GM23338 (cell line): ENCODE results near the gene WARS2. TPM values are rescaled to one million over a fixed set of nuclear protein-coding genes. Genes with fewer than 3 reads are reported as not detected.

ENCODE experiments used
- ATAC-seq: fragments of 200-7000 bp; cut with Tn5 transposase; 3 replicates; pipeline ENCODE4 v1.9.1; 2020
- DNase-seq: peaks from one replicate; pipeline ENCODE4 v3.0.0-alpha.2; 2015; ENCODE audit warnings: low spot score
- H2AFZ ChIP-seq: fragments of 200-600 bp; sonication (generic); 2 replicates; pipeline ENCODE4 v1.8.0; 2016; ENCODE audit warnings: antibody characterized with exemption, mild to moderate bottlenecking, moderate library complexity
- H3F3A ChIP-seq: fragments of 200-600 bp; sonication (generic); replicated peaks from 2 replicates; pipeline ENCODE4 v1.8.0; 2017; ENCODE audit warnings: antibody characterized with exemption, mixed run types, low read depth
- H3K27ac ChIP-seq: fragments of 200-600 bp; sonication (generic); 2 replicates; pipeline ENCODE4 v1.6.1; 2016; ENCODE audit warnings: low read depth
- H3K27me3 ChIP-seq: fragments of 200-600 bp; sonication (generic); 2 replicates; pipeline ENCODE4 v1.8.0; 2016; ENCODE audit warnings: mild to moderate bottlenecking, mixed run types, moderate library complexity; ENCODE audit not compliant: insufficient read depth
- H3K36me3 ChIP-seq: fragments of 200-600 bp; sonication (generic); 2 replicates; pipeline ENCODE4 v1.8.0; 2016; ENCODE audit warnings: mild to moderate bottlenecking; ENCODE audit not compliant: insufficient read depth
- H3K4me1 ChIP-seq: fragments of 200-600 bp; sonication (generic); 2 replicates; pipeline ENCODE4 v1.8.0; 2016; ENCODE audit warnings: mild to moderate bottlenecking, moderate library complexity; ENCODE audit not compliant: insufficient read depth
- H3K4me2 ChIP-seq: fragments of 200-600 bp; sonication (generic); 2 replicates; pipeline ENCODE4 v1.7.1; 2017; ENCODE audit warnings: mixed run types
- H3K4me3 ChIP-seq: fragments of 200-600 bp; sonication (generic); 2 replicates; pipeline ENCODE4 v1.6.1; 2016; ENCODE audit warnings: mixed run types
- H3K79me2 ChIP-seq: fragments of 200-600 bp; sonication (generic); replicated peaks from 2 replicates; pipeline ENCODE4 v1.8.0; 2017; ENCODE audit warnings: mild to moderate bottlenecking; ENCODE audit not compliant: insufficient read depth
- H3K9me2 ChIP-seq: fragments of 200-600 bp; sonication (generic); 2 replicates; pipeline ENCODE4 v1.8.0; 2017; ENCODE audit not compliant: insufficient read depth
- H4K20me1 ChIP-seq: fragments of 200-600 bp; sonication (generic); replicated peaks from 2 replicates; pipeline ENCODE4 v1.8.0; 2017; ENCODE audit warnings: mild to moderate bottlenecking; ENCODE audit not compliant: insufficient read depth
- H3K27ac Mint-ChIP-seq: 2 replicates; pipeline ENCODE4 v1.8.0; 2020; ENCODE audit warnings: inconsistent platforms, mild to moderate bottlenecking, moderate library complexity, mixed read lengths
- H3K27me3 Mint-ChIP-seq: 3 replicates; pipeline ENCODE4 v1.8.0; 2022; ENCODE audit warnings: low read depth, mild to moderate bottlenecking, moderate library complexity, mixed read lengths, inconsistent platforms; ENCODE audit not compliant: insufficient read depth, poor library complexity
- H3K36me3 Mint-ChIP-seq: 3 replicates; pipeline ENCODE4 v1.8.0; 2021; ENCODE audit warnings: low read depth, mild to moderate bottlenecking, inconsistent platforms, moderate library complexity, mixed read lengths
- H3K4me1 Mint-ChIP-seq: 3 replicates; pipeline ENCODE4 v1.8.0; 2020; ENCODE audit warnings: mild to moderate bottlenecking, inconsistent platforms, mixed read lengths
- H3K4me3 Mint-ChIP-seq: 3 replicates; pipeline ENCODE4 v1.8.0; 2021; ENCODE audit warnings: moderate library complexity, mild to moderate bottlenecking, inconsistent platforms, mixed read lengths
- H3K9me3 Mint-ChIP-seq: 3 replicates; pipeline ENCODE4 v1.8.0; 2020; ENCODE audit warnings: moderate library complexity, mild to moderate bottlenecking, inconsistent platforms, mixed read lengths
- CREB1 ChIP-seq: fragments of 250-450 bp; sonication (Bioruptor Pico); IDR thresholded peaks from 2 replicates; pipeline ENCODE4 v1.5.0; 2020; ENCODE audit warnings: low read depth, mild to moderate bottlenecking, moderate library complexity
- CTCF ChIP-seq, 2 experiments: fragments of 200-600 bp in 1 of 2; sonication (generic) in 1 of 2; conservative IDR thresholded peaks; 2 replicates each; pipeline versions ENCODE4 v1.5.1 to v1.6.1; 2016 to 2017; ENCODE audit warnings: antibody characterized with exemption in 2 of 2, low read depth in 2 of 2, mild to moderate bottlenecking in 2 of 2, moderate library complexity in 1 of 2
- EZH2 ChIP-seq: fragments of 200-600 bp; sonication (generic); IDR thresholded peaks from one replicate; pipeline ENCODE4 v1.8.0; 2017; ENCODE audit warnings: antibody characterized with exemption, mild to moderate bottlenecking, low read depth; ENCODE audit not compliant: unreplicated experiment
- JUNB ChIP-seq: IDR thresholded peaks from one replicate; pipeline ENCODE4 v1.6.1; 2016; ENCODE audit warnings: antibody characterized with exemption; ENCODE audit not compliant: unreplicated experiment
- polyA plus RNA-seq: library from polyadenylated mRNA; unstranded; fragments of >200 nt; fragmentation: Nextera tagmentation; extraction: Ambion mirVana; gene quantifications from 2 replicates; pipeline ENCODE4 v1.2.1, GENCODE V29; 2016
- total RNA-seq: library from RNA; depleted of rRNA; stranded (reverse); fragments of >200 nt; shearing (Covaris generic); gene quantifications from 2 replicates; pipeline ENCODE4 v1.2.3, GENCODE V29; 2014
- TF ChIP-seq, protein P1 (sequence below): IDR thresholded peaks from one replicate; pipeline ENCODE4 v1.6.1; 2018; ENCODE audit warnings: antibody characterized with exemption; ENCODE audit not compliant: unreplicated experiment

The WARS2 gene
- total and polyA plus RNA-seq, 2 experiments from 2014 or later = 6.4 to 12.6 TPM

- no peak overlapping the region for H3K27ac ChIP-seq
- peaks cover 100% of the 10 kb centered on the region for H3K27me3 ChIP-seq
- DNase-seq = peak; percentile 92
- H3K36me3 ChIP-seq = no peaks in the 10 kb centered on the region; the same call in 1 of the 2 replicates
- H3F3A ChIP-seq = peaks cover 20% of the 10 kb centered on the region
- H3K27me3 Mint-ChIP-seq = peaks cover 99% of the 10 kb centered on the region
- no peaks in the 10 kb centered on the region for H3K36me3 Mint-ChIP-seq
- H3K4me3 ChIP-seq = peak overlapping the region; percentile 53
- peaks cover 9% of the 10 kb centered on the region for H3K9me3 Mint-ChIP-seq
- ATAC-seq = peak; percentile 35
- H3K79me2 ChIP-seq = no peaks in the 10 kb centered on the region
- peaks cover 62% of the 10 kb centered on the region for H3K4me1 Mint-ChIP-seq
- H3K9me2 ChIP-seq = no peaks in the 10 kb centered on the region
- peak overlapping the region; percentile 75 for H3K4me3 Mint-ChIP-seq
- H3K4me2 ChIP-seq = peak overlapping the region; percentile 77
- no peak overlapping the region for H3K27ac Mint-ChIP-seq
- peaks cover 58% of the 10 kb centered on the region for H3K4me1 ChIP-seq
- TF ChIP-seq CTCF (conservative IDR thresholded peaks at IDR 0.05; ENCODE audit: low read depth in 2 of 2) (peak; percentile 7 to 42; a peak in 2 of 4 replicates), CREB1 (CRISPR knock-in tag) (no peak)
- peak overlapping the region; percentile 79 for H2AFZ ChIP-seq
- peaks cover 25% of the 10 kb centered on the region; the same call in 1 of the 2 replicates for H4K20me1 ChIP-seq
These were observed 156.2 kb downstream of the WARS2 start for GRCh38 chr1:118984086-118984721.

GRCh38 chr1:118983558-118984041 lies 156.9 kb downstream of the WARS2 start:
- H3K36me3 Mint-ChIP-seq = no peaks in the 10 kb centered on the region
- H3K27me3 Mint-ChIP-seq = peaks cover 99% of the 10 kb centered on the region
- peak overlapping the region; percentile 75 for H3K4me3 Mint-ChIP-seq
- H3K79me2 ChIP-seq = no peaks in the 10 kb centered on the region
- H4K20me1 ChIP-seq = peaks cover 25% of the 10 kb centered on the region; the same call in 1 of the 2 replicates
- peak overlapping the region; percentile 53 for H3K4me3 ChIP-seq
- peak overlapping the region; percentile 77 for H3K4me2 ChIP-seq
- ATAC-seq (peak; percentile 16), DNase-seq (peak; percentile 57)
- peaks cover 58% of the 10 kb centered on the region for H3K4me1 ChIP-seq
- H3K27ac ChIP-seq = no peak overlapping the region
- no peaks in the 10 kb centered on the region; the same call in 1 of the 2 replicates for H3K36me3 ChIP-seq
- H3K9me2 ChIP-seq = no peaks in the 10 kb centered on the region
- no peak for TF ChIP-seq JUNB
- TF ChIP-seq EZH2 = peak; percentile 68
- TF ChIP-seq, protein P1, sequence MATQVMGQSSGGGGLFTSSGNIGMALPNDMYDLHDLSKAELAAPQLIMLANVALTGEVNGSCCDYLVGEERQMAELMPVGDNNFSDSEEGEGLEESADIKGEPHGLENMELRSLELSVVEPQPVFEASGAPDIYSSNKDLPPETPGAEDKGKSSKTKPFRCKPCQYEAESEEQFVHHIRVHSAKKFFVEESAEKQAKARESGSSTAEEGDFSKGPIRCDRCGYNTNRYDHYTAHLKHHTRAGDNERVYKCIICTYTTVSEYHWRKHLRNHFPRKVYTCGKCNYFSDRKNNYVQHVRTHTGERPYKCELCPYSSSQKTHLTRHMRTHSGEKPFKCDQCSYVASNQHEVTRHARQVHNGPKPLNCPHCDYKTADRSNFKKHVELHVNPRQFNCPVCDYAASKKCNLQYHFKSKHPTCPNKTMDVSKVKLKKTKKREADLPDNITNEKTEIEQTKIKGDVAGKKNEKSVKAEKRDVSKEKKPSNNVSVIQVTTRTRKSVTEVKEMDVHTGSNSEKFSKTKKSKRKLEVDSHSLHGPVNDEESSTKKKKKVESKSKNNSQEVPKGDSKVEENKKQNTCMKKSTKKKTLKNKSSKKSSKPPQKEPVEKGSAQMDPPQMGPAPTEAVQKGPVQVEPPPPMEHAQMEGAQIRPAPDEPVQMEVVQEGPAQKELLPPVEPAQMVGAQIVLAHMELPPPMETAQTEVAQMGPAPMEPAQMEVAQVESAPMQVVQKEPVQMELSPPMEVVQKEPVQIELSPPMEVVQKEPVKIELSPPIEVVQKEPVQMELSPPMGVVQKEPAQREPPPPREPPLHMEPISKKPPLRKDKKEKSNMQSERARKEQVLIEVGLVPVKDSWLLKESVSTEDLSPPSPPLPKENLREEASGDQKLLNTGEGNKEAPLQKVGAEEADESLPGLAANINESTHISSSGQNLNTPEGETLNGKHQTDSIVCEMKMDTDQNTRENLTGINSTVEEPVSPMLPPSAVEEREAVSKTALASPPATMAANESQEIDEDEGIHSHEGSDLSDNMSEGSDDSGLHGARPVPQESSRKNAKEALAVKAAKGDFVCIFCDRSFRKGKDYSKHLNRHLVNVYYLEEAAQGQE = no peak
- H3K27me3 ChIP-seq = peaks cover 100% of the 10 kb centered on the region
- peaks cover 57% of the 10 kb centered on the region for H3K4me1 Mint-ChIP-seq
- no peak overlapping the region; the same call in 1 of the 2 replicates for H2AFZ ChIP-seq
- H3K9me3 Mint-ChIP-seq = peaks cover 9% of the 10 kb centered on the region
- H3K27ac Mint-ChIP-seq = no peak overlapping the region
- peaks cover 20% of the 10 kb centered on the region for H3F3A ChIP-seq
